Liver (tissue), 9 donors: ENCODE data around the gene ACKR4. TPM values are rescaled to one million over a fixed set of nuclear protein-coding genes. Genes with fewer than 3 reads are reported as not detected.

Experiments
- DNase-seq: peaks from one replicate; pipeline ENCODE4 v3.0.0-alpha.2; 2017; ENCODE audit warnings: low spot score
- H3K27ac ChIP-seq, 2 donors: one replicate each; pipeline ENCODE4 v1.7.0; 2013; ENCODE audit warnings: inconsistent platforms in 2 of 2, low read length in 2 of 2, control low read depth in 1 of 2, low read depth in 1 of 2, mild to moderate bottlenecking in 1 of 2
- H3K27me3 ChIP-seq, 4 donors: one replicate each; pipeline versions ENCODE4 v1.6.1 to v1.7.0; 2013; ENCODE audit warnings: low read length in 3 of 4, inconsistent platforms in 1 of 4, mild to moderate bottlenecking in 1 of 4, moderate library complexity in 1 of 4; ENCODE audit not compliant: control insufficient read depth in 4 of 4, insufficient read depth in 4 of 4
- H3K36me3 ChIP-seq, 4 donors: one replicate each; pipeline versions ENCODE4 v1.6.1 to v1.7.0; 2013; ENCODE audit warnings: low read length in 3 of 4, mild to moderate bottlenecking in 3 of 4, low read depth in 1 of 4, moderate library complexity in 1 of 4; ENCODE audit not compliant: control insufficient read depth in 4 of 4, insufficient read depth in 3 of 4
- H3K4me1 ChIP-seq, 4 donors: one replicate each; pipeline versions ENCODE4 v1.6.1 to v1.7.0; 2013; ENCODE audit warnings: low read length in 3 of 4, mild to moderate bottlenecking in 3 of 4, moderate library complexity in 1 of 4; ENCODE audit not compliant: control insufficient read depth in 4 of 4, insufficient read depth in 4 of 4
- H3K4me3 ChIP-seq, 3 donors: one replicate each; pipeline versions ENCODE4 v1.6.1 to v1.7.0; 2013; ENCODE audit warnings: low read length in 3 of 3, control low read depth in 1 of 3, low read depth in 1 of 3, mild to moderate bottlenecking in 1 of 3
- H3K9ac ChIP-seq, 2 donors: one replicate each; pipeline ENCODE4 v1.7.0; 2013; ENCODE audit warnings: low read length in 2 of 2, mild to moderate bottlenecking in 2 of 2, moderate library complexity in 2 of 2, control low read depth in 1 of 2, low read depth in 1 of 2
- H3K9me3 ChIP-seq, 4 donors: one replicate each; pipeline versions ENCODE4 v1.6.1 to v1.7.0; 2013; ENCODE audit warnings: low read length in 3 of 4; ENCODE audit not compliant: control insufficient read depth in 4 of 4
- ATF3 ChIP-seq: IDR thresholded peaks from 2 replicates; pipeline ENCODE4 v1.6.1; 2016; ENCODE audit warnings: antibody characterized with exemption
- EGR1 ChIP-seq, 2 donors: IDR thresholded peaks; 2 replicates each; pipeline ENCODE4 v1.6.1; 2016 to 2018; ENCODE audit warnings: antibody characterized with exemption in 2 of 2, low read depth in 2 of 2
- FOXA1 ChIP-seq: IDR thresholded peaks from 2 replicates; pipeline ENCODE4 v1.6.1; 2016; ENCODE audit warnings: antibody characterized with exemption
- FOXA2 ChIP-seq: IDR thresholded peaks from 2 replicates; pipeline ENCODE4 v1.6.1; 2016; ENCODE audit warnings: antibody characterized with exemption
- GABPA ChIP-seq, 2 donors: IDR thresholded peaks in 1 of 2; conservative IDR thresholded peaks in 1 of 2; 2 replicates each; pipeline ENCODE4 v1.6.1; 2016; ENCODE audit warnings: antibody characterized with exemption in 2 of 2, mild to moderate bottlenecking in 1 of 2, moderate library complexity in 1 of 2
- HNF4A ChIP-seq, 2 donors: conservative IDR thresholded peaks; 2 replicates each; pipeline ENCODE4 v1.6.1; 2016; ENCODE audit warnings: antibody characterized with exemption in 2 of 2, mild to moderate bottlenecking in 2 of 2
- HNF4G ChIP-seq: IDR thresholded peaks from 2 replicates; pipeline ENCODE4 v1.6.1; 2016; ENCODE audit warnings: antibody characterized with exemption
- JUND ChIP-seq, 2 donors: IDR thresholded peaks; 2 replicates each; pipeline ENCODE4 v1.6.1; 2016; ENCODE audit warnings: antibody characterized with exemption in 2 of 2
- NR2F2 ChIP-seq: IDR thresholded peaks from 2 replicates; pipeline ENCODE4 v1.6.1; 2016; ENCODE audit warnings: antibody characterized with exemption
- RAD21 ChIP-seq, 2 donors: IDR thresholded peaks; 2 replicates each; pipeline ENCODE4 v1.6.1; 2016; ENCODE audit warnings: antibody characterized with exemption in 2 of 2, mild to moderate bottlenecking in 2 of 2
- RXRA ChIP-seq, 2 donors: IDR thresholded peaks; 2 replicates each; pipeline ENCODE4 v1.6.1; 2017 to 2018; ENCODE audit warnings: antibody characterized with exemption in 2 of 2, mild to moderate bottlenecking in 1 of 2
- SP1 ChIP-seq: IDR thresholded peaks from 2 replicates; pipeline ENCODE4 v1.6.1; 2018; ENCODE audit warnings: antibody characterized with exemption, mild to moderate bottlenecking
- TAF1 ChIP-seq: conservative IDR thresholded peaks from 2 replicates; pipeline ENCODE4 v1.6.1; 2016; ENCODE audit warnings: antibody characterized with exemption, mild to moderate bottlenecking
- YY1 ChIP-seq: IDR thresholded peaks from 2 replicates; pipeline ENCODE4 v1.6.1; 2016; ENCODE audit warnings: antibody characterized with exemption, mild to moderate bottlenecking
- polyA plus RNA-seq, 2 donors: library from polyadenylated mRNA; stranded (reverse) in 1 of 2; unstranded in 1 of 2; fragments of 200-250 nt in 1 of 2; fragments of >200 nt in 1 of 2; fragmentation: Nextera tagmentation in 1 of 2; extraction: Ambion mirVana in 1 of 2; gene quantifications; one replicate each; pipeline versions ENCODE4 v1.2.1 to v1.2.3, GENCODE V29; 2013 to 2015
- total RNA-seq, 2 donors: library from RNA; depleted of rRNA; stranded (reverse); fragments of >200 nt; gene quantifications; one replicate each; pipeline ENCODE4 v1.2.3, GENCODE V29; 2014
- TF ChIP-seq, protein P1 (sequence below): IDR thresholded peaks from 2 replicates; pipeline ENCODE4 v1.6.1; 2016; ENCODE audit warnings: antibody characterized with exemption
- TF ChIP-seq, protein P2 (sequence below): IDR thresholded peaks from 2 replicates; pipeline ENCODE4 v1.6.1; 2016; ENCODE audit warnings: antibody characterized with exemption, mild to moderate bottlenecking
- TF ChIP-seq, protein P3 (sequence below): IDR thresholded peaks from 2 replicates; pipeline ENCODE4 v1.6.1; 2016; ENCODE audit warnings: antibody characterized with exemption
- TF ChIP-seq, protein P4 (sequence below): fragments of 150-350 bp; IDR thresholded peaks from 2 replicates; pipeline ENCODE4 v1.5.1; 2017; ENCODE audit warnings: improper control_type of control experiment, low read depth, low read length; ENCODE audit not compliant: missing input control
- donor health status: healthy.
- donor health status: healthy.
- donor health status: healthy.
- donor health status: healthy.
- donor health status: healthy.

The ACKR4 gene
- total and polyA plus RNA-seq, 4 donors, result 0.21 to 0.71 (median 0.31) TPM

DNA sequence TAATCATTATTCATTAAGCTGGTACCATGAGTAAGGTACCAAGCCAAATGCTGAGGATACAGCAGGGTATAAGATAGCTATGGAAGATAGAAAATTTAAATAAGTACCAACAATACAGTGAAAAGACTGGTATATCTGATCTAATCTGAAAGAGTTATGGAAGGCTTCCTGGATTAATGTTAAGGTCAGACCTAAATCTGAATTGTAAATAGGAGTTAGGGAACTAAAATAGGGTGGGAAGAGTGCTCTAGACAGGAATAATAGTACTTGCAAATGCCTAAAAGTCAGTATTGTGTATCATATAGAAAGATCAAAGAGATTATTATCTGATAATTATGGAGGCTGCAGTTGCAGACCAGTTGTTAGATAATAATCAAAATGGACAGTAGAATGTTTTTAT lies 2.6 kb upstream of the ACKR4 start:
- no peak for DNase-seq
- Histone ChIP-seq H3K9me3 (no peaks in the 10 kb centered on the region), H3K4me3 (no peak overlapping the region), H3K4me1 (peaks cover 0 to 12% (median 7%) of the 10 kb centered on the region in 4 donors), H3K27ac (no peak overlapping the region), H3K36me3 (peaks cover 2 to 25% (median 17%) of the 10 kb centered on the region in 4 donors), H3K27me3 (no peaks in the 10 kb centered on the region), H3K9ac (no peak overlapping the region)
- no peak for TF ChIP-seq TAF1
- TF ChIP-seq, protein P1, sequence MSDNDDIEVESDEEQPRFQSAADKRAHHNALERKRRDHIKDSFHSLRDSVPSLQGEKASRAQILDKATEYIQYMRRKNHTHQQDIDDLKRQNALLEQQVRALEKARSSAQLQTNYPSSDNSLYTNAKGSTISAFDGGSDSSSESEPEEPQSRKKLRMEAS, result no peak
- TF ChIP-seq ATF3, result no peak
- TF ChIP-seq NR2F2, result no peak
- no peak for TF ChIP-seq RAD21 (IDR thresholded peaks at IDR 0.05)
- no peak for TF ChIP-seq HNF4G
- no peak for TF ChIP-seq FOXA1
- TF ChIP-seq JUND (IDR thresholded peaks at IDR 0.05), result no peak
- TF ChIP-seq, protein P2, sequence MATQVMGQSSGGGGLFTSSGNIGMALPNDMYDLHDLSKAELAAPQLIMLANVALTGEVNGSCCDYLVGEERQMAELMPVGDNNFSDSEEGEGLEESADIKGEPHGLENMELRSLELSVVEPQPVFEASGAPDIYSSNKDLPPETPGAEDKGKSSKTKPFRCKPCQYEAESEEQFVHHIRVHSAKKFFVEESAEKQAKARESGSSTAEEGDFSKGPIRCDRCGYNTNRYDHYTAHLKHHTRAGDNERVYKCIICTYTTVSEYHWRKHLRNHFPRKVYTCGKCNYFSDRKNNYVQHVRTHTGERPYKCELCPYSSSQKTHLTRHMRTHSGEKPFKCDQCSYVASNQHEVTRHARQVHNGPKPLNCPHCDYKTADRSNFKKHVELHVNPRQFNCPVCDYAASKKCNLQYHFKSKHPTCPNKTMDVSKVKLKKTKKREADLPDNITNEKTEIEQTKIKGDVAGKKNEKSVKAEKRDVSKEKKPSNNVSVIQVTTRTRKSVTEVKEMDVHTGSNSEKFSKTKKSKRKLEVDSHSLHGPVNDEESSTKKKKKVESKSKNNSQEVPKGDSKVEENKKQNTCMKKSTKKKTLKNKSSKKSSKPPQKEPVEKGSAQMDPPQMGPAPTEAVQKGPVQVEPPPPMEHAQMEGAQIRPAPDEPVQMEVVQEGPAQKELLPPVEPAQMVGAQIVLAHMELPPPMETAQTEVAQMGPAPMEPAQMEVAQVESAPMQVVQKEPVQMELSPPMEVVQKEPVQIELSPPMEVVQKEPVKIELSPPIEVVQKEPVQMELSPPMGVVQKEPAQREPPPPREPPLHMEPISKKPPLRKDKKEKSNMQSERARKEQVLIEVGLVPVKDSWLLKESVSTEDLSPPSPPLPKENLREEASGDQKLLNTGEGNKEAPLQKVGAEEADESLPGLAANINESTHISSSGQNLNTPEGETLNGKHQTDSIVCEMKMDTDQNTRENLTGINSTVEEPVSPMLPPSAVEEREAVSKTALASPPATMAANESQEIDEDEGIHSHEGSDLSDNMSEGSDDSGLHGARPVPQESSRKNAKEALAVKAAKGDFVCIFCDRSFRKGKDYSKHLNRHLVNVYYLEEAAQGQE, result no peak
- no peak for TF ChIP-seq SP1
- TF ChIP-seq HNF4A (conservative IDR thresholded peaks at IDR 0.05), result no peak
- TF ChIP-seq, protein P3, sequence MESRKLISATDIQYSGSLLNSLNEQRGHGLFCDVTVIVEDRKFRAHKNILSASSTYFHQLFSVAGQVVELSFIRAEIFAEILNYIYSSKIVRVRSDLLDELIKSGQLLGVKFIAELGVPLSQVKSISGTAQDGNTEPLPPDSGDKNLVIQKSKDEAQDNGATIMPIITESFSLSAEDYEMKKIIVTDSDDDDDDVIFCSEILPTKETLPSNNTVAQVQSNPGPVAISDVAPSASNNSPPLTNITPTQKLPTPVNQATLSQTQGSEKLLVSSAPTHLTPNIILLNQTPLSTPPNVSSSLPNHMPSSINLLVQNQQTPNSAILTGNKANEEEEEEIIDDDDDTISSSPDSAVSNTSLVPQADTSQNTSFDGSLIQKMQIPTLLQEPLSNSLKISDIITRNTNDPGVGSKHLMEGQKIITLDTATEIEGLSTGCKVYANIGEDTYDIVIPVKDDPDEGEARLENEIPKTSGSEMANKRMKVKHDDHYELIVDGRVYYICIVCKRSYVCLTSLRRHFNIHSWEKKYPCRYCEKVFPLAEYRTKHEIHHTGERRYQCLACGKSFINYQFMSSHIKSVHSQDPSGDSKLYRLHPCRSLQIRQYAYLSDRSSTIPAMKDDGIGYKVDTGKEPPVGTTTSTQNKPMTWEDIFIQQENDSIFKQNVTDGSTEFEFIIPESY, result no peak
- TF ChIP-seq, protein P4, sequence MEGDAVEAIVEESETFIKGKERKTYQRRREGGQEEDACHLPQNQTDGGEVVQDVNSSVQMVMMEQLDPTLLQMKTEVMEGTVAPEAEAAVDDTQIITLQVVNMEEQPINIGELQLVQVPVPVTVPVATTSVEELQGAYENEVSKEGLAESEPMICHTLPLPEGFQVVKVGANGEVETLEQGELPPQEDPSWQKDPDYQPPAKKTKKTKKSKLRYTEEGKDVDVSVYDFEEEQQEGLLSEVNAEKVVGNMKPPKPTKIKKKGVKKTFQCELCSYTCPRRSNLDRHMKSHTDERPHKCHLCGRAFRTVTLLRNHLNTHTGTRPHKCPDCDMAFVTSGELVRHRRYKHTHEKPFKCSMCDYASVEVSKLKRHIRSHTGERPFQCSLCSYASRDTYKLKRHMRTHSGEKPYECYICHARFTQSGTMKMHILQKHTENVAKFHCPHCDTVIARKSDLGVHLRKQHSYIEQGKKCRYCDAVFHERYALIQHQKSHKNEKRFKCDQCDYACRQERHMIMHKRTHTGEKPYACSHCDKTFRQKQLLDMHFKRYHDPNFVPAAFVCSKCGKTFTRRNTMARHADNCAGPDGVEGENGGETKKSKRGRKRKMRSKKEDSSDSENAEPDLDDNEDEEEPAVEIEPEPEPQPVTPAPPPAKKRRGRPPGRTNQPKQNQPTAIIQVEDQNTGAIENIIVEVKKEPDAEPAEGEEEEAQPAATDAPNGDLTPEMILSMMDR, result no peak
- TF ChIP-seq GABPA (IDR thresholded peaks at IDR 0.05 in 1 of 2, conservative IDR thresholded peaks at IDR 0.05 in 1 of 2), result no peak
- TF ChIP-seq RXRA (IDR thresholded peaks at IDR 0.05), result no peak
- TF ChIP-seq FOXA2, result no peak
- no peak for TF ChIP-seq YY1
- TF ChIP-seq EGR1 (IDR thresholded peaks at IDR 0.05; ENCODE audit: low read depth in 2 of 2), result no peak
